ENCODE results near the gene STX4.

The STX4 gene

GRCh38 chr16:31007684-31008083 lies 25.7 kb upstream of the STX4 start:
- H3K4me3 ChIP-seq (IDR thresholded peaks at IDR 0.05; ENCODE audit: insufficient read depth, low read depth, low read length) = no peak overlapping the region
- no peaks in the 10 kb centered on the region for H4K20me1 ChIP-seq (ENCODE audit: insufficient read depth)
- no peak overlapping the region for H3K9ac ChIP-seq
- TF ChIP-seq CTCF (conservative IDR thresholded peaks at IDR 0.05; ENCODE audit: low read depth, low read length) = no peak
- H3K36me3 ChIP-seq (ENCODE audit: insufficient read depth) = no peaks in the 10 kb centered on the region
- H3K4me2 ChIP-seq = no peak overlapping the region
- no peaks in the 10 kb centered on the region for H3K79me2 ChIP-seq (ENCODE audit: insufficient read depth, low read depth)
- no peaks in the 10 kb centered on the region for H3K4me1 ChIP-seq (ENCODE audit: low read depth, poor library complexity, severe bottlenecking)
- no peak overlapping the region for H3K27ac ChIP-seq
- peaks cover 68% of the 10 kb centered on the region for H3K27me3 ChIP-seq (ENCODE audit: insufficient read depth, low read depth)
- H2AFZ ChIP-seq (ENCODE audit: low read depth) = no peak overlapping the region

GRCh38 chr16:31008149-31008548 lies 25.2 kb upstream of the STX4 start:
- H3K27me3 ChIP-seq (ENCODE audit: insufficient read depth, low read depth) = peaks cover 67% of the 10 kb centered on the region
- H3K4me3 ChIP-seq (IDR thresholded peaks at IDR 0.05; ENCODE audit: insufficient read depth, low read depth, low read length) = no peak overlapping the region
- no peaks in the 10 kb centered on the region for H3K79me2 ChIP-seq (ENCODE audit: insufficient read depth, low read depth)
- H3K27ac ChIP-seq = no peak overlapping the region
- H4K20me1 ChIP-seq (ENCODE audit: insufficient read depth) = no peaks in the 10 kb centered on the region
- no peaks in the 10 kb centered on the region for H3K36me3 ChIP-seq (ENCODE audit: insufficient read depth)
- no peaks in the 10 kb centered on the region for H3K4me1 ChIP-seq (ENCODE audit: low read depth, poor library complexity, severe bottlenecking)
- H3K9ac ChIP-seq = no peak overlapping the region
- no peak overlapping the region for H3K4me2 ChIP-seq
- no peak overlapping the region for H2AFZ ChIP-seq (ENCODE audit: low read depth)
- no peak for TF ChIP-seq CTCF (conservative IDR thresholded peaks at IDR 0.05; ENCODE audit: low read depth, low read length)

GRCh38 chr16:31008551-31008950 lies 24.8 kb upstream of the STX4 start:
- Histone ChIP-seq H3K27ac (no peak overlapping the region), H3K4me2 (no peak overlapping the region)
- no peak for TF ChIP-seq CTCF (conservative IDR thresholded peaks at IDR 0.05; ENCODE audit: low read depth, low read length)

GRCh38 chr16:31009120-31009519 lies 24.2 kb upstream of the STX4 start:
- H3K9ac ChIP-seq = no peak overlapping the region

More at GRCh38 chr16:31008551-31008950, 24.8 kb upstream of the STX4 start:
- no peaks in the 10 kb centered on the region for H3K4me1 ChIP-seq (ENCODE audit: low read depth, poor library complexity, severe bottlenecking)
- H3K27me3 ChIP-seq (ENCODE audit: insufficient read depth, low read depth) = peaks cover 66% of the 10 kb centered on the region
- H3K4me3 ChIP-seq (IDR thresholded peaks at IDR 0.05; ENCODE audit: insufficient read depth, low read depth, low read length) = no peak overlapping the region
- H3K79me2 ChIP-seq (ENCODE audit: insufficient read depth, low read depth) = no peaks in the 10 kb centered on the region
- no peak overlapping the region for H3K9ac ChIP-seq
- no peaks in the 10 kb centered on the region for H3K36me3 ChIP-seq (ENCODE audit: insufficient read depth)
- no peaks in the 10 kb centered on the region for H4K20me1 ChIP-seq (ENCODE audit: insufficient read depth)
- no peak overlapping the region for H2AFZ ChIP-seq (ENCODE audit: low read depth)

More at GRCh38 chr16:31009120-31009519, 24.2 kb upstream of the STX4 start:
- Histone ChIP-seq H3K4me2 (no peak overlapping the region), H3K36me3 (ENCODE audit: insufficient read depth) (no peaks in the 10 kb centered on the region), H3K4me3 (IDR thresholded peaks at IDR 0.05; ENCODE audit: insufficient read depth, low read depth, low read length) (no peak overlapping the region), H3K27ac (no peak overlapping the region), H3K4me1 (ENCODE audit: low read depth, poor library complexity, severe bottlenecking) (no peaks in the 10 kb centered on the region), H3K27me3 (ENCODE audit: insufficient read depth, low read depth) (peaks cover 72% of the 10 kb centered on the region), H3K79me2 (ENCODE audit: insufficient read depth, low read depth) (no peaks in the 10 kb centered on the region), H2AFZ (ENCODE audit: low read depth) (no peak overlapping the region), H4K20me1 (ENCODE audit: insufficient read depth) (no peaks in the 10 kb centered on the region)
- TF ChIP-seq CTCF (conservative IDR thresholded peaks at IDR 0.05; ENCODE audit: low read depth, low read length) = no peak

Data from KMS-11 (cell line).